Tibial artery (tissue), 4 donors: Measurements from ENCODE around the gene ARL5C.

Experiments
- DNase-seq, 2 donors: peaks; one replicate each; pipeline ENCODE4 v3.0.0-alpha.2; 2019
- H3K27ac ChIP-seq, 2 donors: fragments of 200-600 bp; sonication (generic) in 1 of 2; 1 replicate in 1 of 2; 2 replicates in 1 of 2; pipeline ENCODE4 v1.5.1; 2018 to 2019; ENCODE audit warnings: mild to moderate bottlenecking in 1 of 2
- H3K27me3 ChIP-seq, 2 donors: fragments of 200-600 bp; sonication (generic) in 1 of 2; one replicate each; pipeline versions ENCODE4 v1.5.1 to v1.6.0; 2016 to 2019
- H3K36me3 ChIP-seq, 3 donors: fragments of 200-600 bp; sonication (generic) in 2 of 3; one replicate each; pipeline ENCODE4 v1.5.1; 2016 to 2019; ENCODE audit warnings: mild to moderate bottlenecking in 2 of 3
- H3K4me1 ChIP-seq, 4 donors: fragments of 200-600 bp; sonication (generic) in 2 of 4; 1 replicate in 3 of 4; 2 replicates in 1 of 4; pipeline ENCODE4 v1.5.1; 2016 to 2019
- H3K4me3 ChIP-seq, 2 donors: fragments of 200-600 bp; sonication (generic) in 1 of 2; 1 replicate in 1 of 2; 2 replicates in 1 of 2; pipeline ENCODE4 v1.5.1; 2018 to 2019; ENCODE audit warnings: mild to moderate bottlenecking in 2 of 2
- H3K9me3 ChIP-seq, 3 donors: fragments of 200-600 bp; sonication (generic) in 1 of 3; one replicate each; pipeline ENCODE4 v1.5.1; 2016 to 2019
- CTCF ChIP-seq, 2 experiments: fragments of 200-600 bp in 1 of 2; fragments of 450-650 bp in 1 of 2; IDR thresholded peaks; one replicate each; pipeline ENCODE4 v1.5.1; 2017 to 2019; ENCODE audit warnings: antibody characterized with exemption in 2 of 2, mild to moderate bottlenecking in 1 of 2, moderate library complexity in 1 of 2
- intact Hi-C: fragments of 100-400 bp; cut with DNase I; formaldehyde crosslinking; loops from one replicate; pipeline ENCODE4 v1.15.0; 2023; ENCODE audit warnings: low total_unique reads

ARL5C gene

DNA sequence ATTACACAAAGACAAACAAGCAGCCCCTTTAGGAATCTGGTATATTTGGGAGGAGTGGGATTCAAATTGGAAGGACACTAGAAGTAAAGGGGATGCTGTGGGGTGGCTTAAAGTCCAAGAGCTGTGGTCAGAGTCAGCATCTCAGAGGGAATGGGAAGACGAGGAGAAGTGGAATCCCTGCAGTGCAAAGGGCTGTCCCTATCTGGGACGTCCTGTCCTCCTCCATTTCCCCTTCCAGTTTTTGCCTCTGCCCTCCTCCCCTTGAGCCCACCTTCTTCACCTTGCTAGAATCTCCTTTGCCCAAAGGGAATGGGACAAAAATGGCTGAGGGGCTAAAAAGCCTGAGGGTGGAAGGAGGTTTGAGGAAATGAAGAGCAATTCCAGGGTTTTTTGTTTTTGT lies 10.3 kb downstream of the ARL5C start:
- DNase-seq: no peak
- Histone ChIP-seq H3K36me3 (no peaks in the 10 kb centered on the region), H3K27me3 (peaks cover 0 to 18% of the 10 kb centered on the region in 2 donors), H3K9me3 (no peaks in the 10 kb centered on the region), H3K27ac (no peak overlapping the region), H3K4me1 (peaks cover 0 to 26% (median 20%) of the 10 kb centered on the region in 4 donors), H3K4me3 (no peak overlapping the region)
- no peak for TF ChIP-seq CTCF (IDR thresholded peaks at IDR 0.05)
- intact Hi-C loops: no loop called here

- DNase-seq: peak; percentile 95 to 96
- H3K4me1 ChIP-seq: peaks cover 0 to 26% (median 20%) of the 10 kb centered on the region in 4 donors
- peaks cover 0 to 21% of the 10 kb centered on the region in 2 donors for H3K27me3 ChIP-seq
- no peaks in the 10 kb centered on the region for H3K9me3 ChIP-seq
- no peaks in the 10 kb centered on the region for H3K36me3 ChIP-seq
- intact Hi-C loops: loop anchor here (5.0 kb wide), 1 partner anchor 171 kb away; no protein-coding TSS in a partner anchor
- H3K4me3 ChIP-seq: peak overlapping the region; percentile 62 to 73
- TF ChIP-seq CTCF (IDR thresholded peaks at IDR 0.05): peak; percentile 25 to 41
- peak overlapping the region; percentile 89 to 94 for H3K27ac ChIP-seq
Observed at GRCh38 chr17:39153599-39154051, 12.3 kb downstream of the ARL5C start.

DNA sequence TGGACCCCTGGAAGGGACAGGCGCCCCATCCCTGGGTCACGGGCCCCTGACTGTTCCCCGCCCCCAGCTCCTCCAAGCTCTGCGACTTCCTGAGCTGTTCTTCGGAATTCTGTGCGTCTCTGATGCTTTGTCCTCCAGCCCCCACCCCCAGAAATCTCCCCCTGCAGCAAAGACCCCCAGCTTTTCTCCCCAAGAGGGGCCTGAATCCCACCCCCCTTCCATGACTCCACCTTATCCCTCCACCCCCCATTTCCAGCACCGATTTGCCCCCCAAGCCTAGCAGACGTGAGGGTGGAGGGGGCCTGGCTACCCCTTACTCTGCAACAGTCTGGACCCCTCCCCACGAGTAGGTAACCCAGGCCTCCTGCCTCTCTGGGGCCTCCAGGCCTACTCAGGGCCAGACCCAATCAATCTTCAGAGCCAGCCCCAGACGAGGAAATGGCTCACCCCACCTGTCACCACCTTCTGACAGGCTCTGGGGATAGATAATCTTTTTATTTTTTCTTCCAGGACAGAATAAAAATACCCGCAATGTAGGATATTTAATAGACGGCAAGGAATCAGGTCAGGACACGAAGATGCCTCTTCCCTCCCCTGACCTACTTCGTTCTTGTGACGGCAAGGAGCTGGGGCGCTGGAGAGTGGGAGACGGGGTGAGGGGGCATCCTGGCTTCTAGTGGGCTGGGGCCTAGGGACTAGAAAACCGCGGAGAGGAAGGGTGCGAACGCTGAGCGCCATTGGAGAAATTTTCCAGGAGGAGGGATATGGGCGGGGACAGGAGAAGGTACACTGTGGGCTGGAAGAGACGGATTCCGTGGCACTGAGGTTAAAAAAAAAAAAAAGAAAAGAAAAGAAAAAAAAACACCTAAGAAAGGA lies 13.8 kb downstream of the ARL5C start:
- TF ChIP-seq CTCF (IDR thresholded peaks at IDR 0.05): no peak
- H3K36me3 ChIP-seq: no peaks in the 10 kb centered on the region
- intact Hi-C loops: loop anchor here (5.0 kb wide), 1 partner anchor 170 kb away; no protein-coding TSS in a partner anchor
- peak overlapping the region; percentile 62 to 73 for H3K4me3 ChIP-seq
- DNase-seq: no peak
- peaks cover 0 to 26% (median 20%) of the 10 kb centered on the region in 4 donors for H3K4me1 ChIP-seq
- H3K27me3 ChIP-seq: peaks cover 0 to 21% of the 10 kb centered on the region in 2 donors
- peak overlapping the region; percentile 89 to 94 for H3K27ac ChIP-seq
- H3K9me3 ChIP-seq: no peaks in the 10 kb centered on the region

DNA sequence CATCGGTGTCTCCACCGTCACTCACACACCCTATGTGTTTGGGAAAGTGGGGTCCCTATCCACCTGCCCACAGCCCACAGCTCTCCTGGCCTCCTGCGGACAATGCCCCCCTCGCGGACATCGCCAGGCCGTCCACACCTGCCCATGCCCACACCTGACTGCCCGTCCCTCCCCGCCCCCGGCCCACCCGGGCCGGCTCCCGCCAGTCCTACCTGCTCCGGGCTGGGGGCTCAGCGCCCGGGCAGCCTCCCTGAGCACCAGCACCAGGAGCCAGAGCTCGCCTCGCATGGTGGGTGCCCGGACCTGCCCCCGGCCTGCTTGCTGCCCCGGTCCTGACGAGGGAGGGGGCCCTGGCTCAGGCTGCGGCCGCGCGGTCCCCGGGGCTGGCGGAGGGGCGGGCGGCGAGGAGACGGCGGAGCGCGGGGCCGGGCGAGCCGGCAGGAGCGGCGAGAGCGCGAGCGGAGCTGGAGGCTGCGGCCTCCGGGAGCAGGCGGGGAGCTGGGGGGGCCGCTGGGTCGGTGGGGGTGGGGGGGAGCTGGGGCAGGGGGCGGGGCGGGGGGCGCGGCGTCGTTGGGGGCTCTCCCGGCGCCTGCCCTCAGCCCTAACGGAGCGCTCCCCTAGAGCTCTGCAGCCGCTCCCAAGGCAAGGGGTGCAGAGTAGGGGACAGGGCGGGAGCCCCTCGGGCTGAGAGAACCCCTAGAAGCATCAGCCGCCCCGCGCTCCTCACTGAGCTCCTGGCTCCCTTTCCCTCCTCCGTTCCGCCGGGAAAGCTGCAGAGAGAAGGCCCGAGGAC lies 14.6 kb downstream of the ARL5C start, which contains the start of gene PLXDC1:
PLXDC1 (minus strand) TSS at position 488 of the 793 bp plus-strand sequence; CDS start at position 288, 200 bp downstream.
- DNase-seq: no peak
- TF ChIP-seq CTCF (IDR thresholded peaks at IDR 0.05): no peak

GRCh38 chr17:39150795-39151149 lies 15.2 kb downstream of the ARL5C start:
- TF ChIP-seq CTCF (IDR thresholded peaks at IDR 0.05): no peak
- H3K4me3 ChIP-seq: peak overlapping the region; percentile 62 to 73

More for the DNA sequence above, 14.6 kb downstream of the ARL5C start, which contains the start of gene PLXDC1:
- intact Hi-C loops: loop anchor here (5.0 kb wide), 1 partner anchor 169 kb away; no protein-coding TSS in a partner anchor
- Histone ChIP-seq H3K9me3 (no peaks in the 10 kb centered on the region), H3K4me1 (peaks cover 0 to 26% (median 20%) of the 10 kb centered on the region in 4 donors), H3K4me3 (peak within 1 kb of the TSS; percentile 62 to 73), H3K27me3 (peaks cover 0 to 21% of the 10 kb centered on the region in 2 donors), H3K36me3 (no peaks in the 10 kb centered on the region), H3K27ac (peak within 1 kb of the TSS; percentile 89 to 94)

More at GRCh38 chr17:39150795-39151149, 15.2 kb downstream of the ARL5C start:
- no peak for DNase-seq
- H3K27me3 ChIP-seq: peaks cover 0 to 21% of the 10 kb centered on the region in 2 donors
- intact Hi-C loops: loop anchor here (5.0 kb wide), 1 partner anchor 168 kb away; no protein-coding TSS in a partner anchor
- no peaks in the 10 kb centered on the region for H3K9me3 ChIP-seq
- peaks cover 0 to 26% (median 20%) of the 10 kb centered on the region in 4 donors for H3K4me1 ChIP-seq
- H3K27ac ChIP-seq: peak overlapping the region; percentile 36 to 94
- H3K36me3 ChIP-seq: no peaks in the 10 kb centered on the region
